ENCODE results near the gene MLLT3.

Gene MLLT3

DNA sequence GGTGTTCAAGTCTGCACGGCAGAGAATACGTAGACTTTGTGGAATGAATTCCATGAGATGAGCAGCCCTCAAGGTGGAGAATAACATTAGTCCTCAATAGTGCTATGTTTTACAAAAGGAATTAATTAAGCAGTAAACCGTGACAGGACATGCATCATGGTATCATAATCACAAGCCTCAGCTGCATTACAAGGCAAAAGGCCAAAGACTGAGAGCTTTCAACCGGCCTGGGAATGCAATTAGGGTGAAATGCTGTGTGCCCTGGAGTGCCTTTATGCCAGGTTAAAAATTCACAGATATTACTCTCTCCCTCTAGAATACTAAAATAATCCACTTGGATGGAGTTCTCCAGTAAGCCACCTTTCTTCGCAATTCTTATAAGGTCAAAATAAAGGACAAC is 270.6 kb downstream of the MLLT3 start:
- Histone ChIP-seq H3K27me3 (ENCODE audit: control insufficient read depth in 1 of 2, insufficient read depth in 2 of 2, low read length in 2 of 2) (no peaks in the 10 kb centered on the region), H3K9ac (ENCODE audit: low read length) (no peak overlapping the region), H3K27ac (ENCODE audit: low read depth, low read length) (no peak overlapping the region), H3K36me3 (ENCODE audit: insufficient read depth, low read length) (peaks cover 10% of the 10 kb centered on the region), H3K4me3 (ENCODE audit: low read depth in 1 of 2, low read length in 2 of 2) (no peak overlapping the region), H3K9me3 (ENCODE audit: low read length) (no peaks in the 10 kb centered on the region), H3K4me1 (ENCODE audit: insufficient read depth, low read length) (peaks cover 11% of the 10 kb centered on the region)

DNA sequence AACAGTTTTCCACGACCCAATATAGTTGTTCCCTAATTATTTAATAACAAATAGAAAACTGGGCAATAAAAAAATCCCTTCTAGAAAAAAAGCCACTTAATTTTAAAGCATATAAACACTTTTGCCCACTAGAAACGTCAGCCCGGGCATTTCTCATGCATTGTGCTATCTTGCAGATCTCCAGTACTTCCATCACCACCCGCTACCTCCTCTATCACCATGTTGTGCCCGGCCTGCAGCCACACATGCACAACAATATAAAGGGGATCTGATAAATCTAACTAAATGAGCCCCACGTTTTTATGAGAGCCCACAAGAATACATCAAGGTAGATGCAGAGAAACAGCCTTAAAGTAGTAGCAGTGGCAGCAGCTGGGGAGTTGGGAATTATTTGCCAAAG is 272.7 kb downstream of the MLLT3 start:
- Histone ChIP-seq H3K27ac (ENCODE audit: low read depth, low read length) (no peak overlapping the region), H3K4me1 (ENCODE audit: insufficient read depth, low read length) (no peaks in the 10 kb centered on the region), H3K27me3 (ENCODE audit: control insufficient read depth in 1 of 2, insufficient read depth in 2 of 2, low read length in 2 of 2) (no peaks in the 10 kb centered on the region), H3K4me3 (ENCODE audit: low read depth in 1 of 2, low read length in 2 of 2) (no peak overlapping the region), H3K36me3 (ENCODE audit: insufficient read depth, low read length) (peaks cover 21% of the 10 kb centered on the region), H3K9me3 (ENCODE audit: low read length) (no peaks in the 10 kb centered on the region), H3K9ac (ENCODE audit: low read length) (no peak overlapping the region)

DNA sequence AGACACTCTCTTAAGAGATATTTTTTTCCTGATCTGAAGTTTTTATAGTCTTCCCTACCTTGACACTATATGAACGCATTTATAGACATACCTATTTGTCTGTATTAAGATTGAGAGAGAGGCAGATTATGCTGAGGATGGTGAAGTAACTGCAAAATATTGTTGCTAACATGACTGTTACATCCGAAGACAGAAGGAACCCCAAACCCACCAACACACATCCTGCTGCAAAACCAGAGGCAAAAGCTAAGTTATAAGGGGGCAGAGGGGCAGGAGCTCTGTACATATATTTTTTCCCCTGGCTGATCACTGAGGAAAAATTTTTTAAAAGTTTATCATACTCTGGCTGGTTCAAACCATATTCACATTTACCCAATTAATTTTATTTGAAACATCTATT is 279.0 kb downstream of the MLLT3 start:
- H3K4me1 ChIP-seq (ENCODE audit: insufficient read depth, low read length) = no peaks in the 10 kb centered on the region
- H3K36me3 ChIP-seq (ENCODE audit: insufficient read depth, low read length) = peaks cover 16% of the 10 kb centered on the region
- H3K9ac ChIP-seq (ENCODE audit: low read length) = no peak overlapping the region
- no peaks in the 10 kb centered on the region for H3K9me3 ChIP-seq (ENCODE audit: low read length)
- no peaks in the 10 kb centered on the region for H3K27me3 ChIP-seq (ENCODE audit: control insufficient read depth in 1 of 2, insufficient read depth in 2 of 2, low read length in 2 of 2)
- no peak overlapping the region for H3K27ac ChIP-seq (ENCODE audit: low read depth, low read length)
- no peak overlapping the region for H3K4me3 ChIP-seq (ENCODE audit: low read depth in 1 of 2, low read length in 2 of 2)

DNA sequence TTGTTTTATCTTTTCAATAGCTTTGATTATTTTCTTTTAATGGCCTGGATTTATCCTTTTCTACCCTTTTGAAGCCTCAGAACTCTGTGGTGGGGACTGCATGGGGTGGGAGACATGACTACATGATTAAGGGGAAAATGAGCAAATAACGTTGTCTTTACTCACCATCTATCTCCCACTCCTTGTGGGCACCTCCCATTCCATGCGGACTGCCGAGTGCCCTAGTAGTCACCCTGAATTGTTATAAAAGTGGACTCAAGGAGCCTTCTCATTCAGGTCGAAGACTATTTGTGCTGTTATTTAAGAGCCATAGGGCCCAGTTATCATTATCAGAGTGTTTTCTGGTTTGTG is 281.8 kb downstream of the MLLT3 start:
- Histone ChIP-seq H3K36me3 (ENCODE audit: insufficient read depth, low read length) (peaks cover 2% of the 10 kb centered on the region), H3K9ac (ENCODE audit: low read length) (no peak overlapping the region), H3K4me1 (ENCODE audit: insufficient read depth, low read length) (no peaks in the 10 kb centered on the region), H3K27me3 (ENCODE audit: control insufficient read depth in 1 of 2, insufficient read depth in 2 of 2, low read length in 2 of 2) (no peaks in the 10 kb centered on the region), H3K27ac (ENCODE audit: low read depth, low read length) (no peak overlapping the region), H3K4me3 (ENCODE audit: low read depth in 1 of 2, low read length in 2 of 2) (no peak overlapping the region), H3K9me3 (ENCODE audit: low read length) (no peaks in the 10 kb centered on the region)

DNA sequence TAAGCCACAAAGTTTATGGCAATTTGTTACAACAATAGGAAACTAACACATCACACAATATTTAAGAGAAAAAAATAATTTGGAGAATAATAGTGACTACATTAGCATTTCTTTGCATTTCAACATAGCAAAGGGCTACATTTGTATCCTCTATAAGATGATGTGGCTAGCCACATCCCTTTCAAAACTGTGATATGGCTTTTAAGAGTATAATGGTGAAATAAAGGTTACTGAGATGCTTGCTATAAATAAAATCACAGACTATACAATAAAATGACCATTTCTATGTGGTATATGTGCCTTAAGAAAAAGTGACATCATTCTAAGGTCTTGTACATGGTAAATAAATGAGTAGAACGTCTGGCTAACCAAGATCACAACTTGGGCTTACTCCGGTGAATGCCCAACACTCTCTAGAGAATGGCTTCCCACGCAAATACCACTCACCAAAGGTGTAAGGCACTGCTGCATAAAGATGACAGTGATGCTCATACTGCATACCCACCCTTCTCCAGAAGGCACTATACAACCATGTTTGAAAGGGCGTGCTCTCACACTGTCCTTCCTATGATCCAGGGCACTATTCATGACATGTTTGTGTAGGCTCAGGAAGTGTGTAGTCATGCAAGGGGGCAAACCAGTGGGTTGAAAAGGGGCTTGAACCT is 286.5 kb downstream of the MLLT3 start:
- Histone ChIP-seq H3K27me3 (ENCODE audit: control insufficient read depth in 1 of 2, insufficient read depth in 2 of 2, low read length in 2 of 2) (no peaks in the 10 kb centered on the region), H3K9me3 (ENCODE audit: low read length) (no peaks in the 10 kb centered on the region), H3K4me1 (ENCODE audit: insufficient read depth, low read length) (no peaks in the 10 kb centered on the region), H3K9ac (ENCODE audit: low read length) (no peak overlapping the region), H3K36me3 (ENCODE audit: insufficient read depth, low read length) (no peaks in the 10 kb centered on the region), H3K27ac (ENCODE audit: low read depth, low read length) (no peak overlapping the region), H3K4me3 (ENCODE audit: low read depth in 1 of 2, low read length in 2 of 2) (no peak overlapping the region)

DNA sequence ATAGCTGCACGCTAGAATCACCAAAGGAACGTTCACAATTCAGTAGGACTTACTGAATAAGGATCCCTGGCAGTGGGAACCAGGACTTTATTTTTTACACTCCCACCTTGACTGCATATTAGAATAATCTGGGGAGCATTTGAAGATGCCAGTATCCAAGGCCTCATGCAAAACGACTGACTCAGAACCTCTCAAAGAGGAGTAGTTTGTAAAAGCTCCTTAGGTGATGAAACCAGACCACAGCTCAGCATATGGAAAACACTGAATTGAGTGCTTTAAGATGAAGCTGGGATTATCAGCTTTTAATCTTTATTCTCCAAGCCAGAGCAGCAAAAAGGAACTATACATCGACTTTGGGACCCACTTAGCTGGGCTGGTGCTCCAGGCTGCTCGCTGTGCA is 288.3 kb downstream of the MLLT3 start:
- H3K27ac ChIP-seq (ENCODE audit: low read depth, low read length) = no peak overlapping the region
- H3K4me3 ChIP-seq (ENCODE audit: low read depth in 1 of 2, low read length in 2 of 2) = no peak overlapping the region
- H3K9me3 ChIP-seq (ENCODE audit: low read length) = no peaks in the 10 kb centered on the region
- no peak overlapping the region for H3K9ac ChIP-seq (ENCODE audit: low read length)
- no peaks in the 10 kb centered on the region for H3K4me1 ChIP-seq (ENCODE audit: insufficient read depth, low read length)
- H3K27me3 ChIP-seq (ENCODE audit: control insufficient read depth in 1 of 2, insufficient read depth in 2 of 2, low read length in 2 of 2) = no peaks in the 10 kb centered on the region
- no peaks in the 10 kb centered on the region for H3K36me3 ChIP-seq (ENCODE audit: insufficient read depth, low read length)

DNA sequence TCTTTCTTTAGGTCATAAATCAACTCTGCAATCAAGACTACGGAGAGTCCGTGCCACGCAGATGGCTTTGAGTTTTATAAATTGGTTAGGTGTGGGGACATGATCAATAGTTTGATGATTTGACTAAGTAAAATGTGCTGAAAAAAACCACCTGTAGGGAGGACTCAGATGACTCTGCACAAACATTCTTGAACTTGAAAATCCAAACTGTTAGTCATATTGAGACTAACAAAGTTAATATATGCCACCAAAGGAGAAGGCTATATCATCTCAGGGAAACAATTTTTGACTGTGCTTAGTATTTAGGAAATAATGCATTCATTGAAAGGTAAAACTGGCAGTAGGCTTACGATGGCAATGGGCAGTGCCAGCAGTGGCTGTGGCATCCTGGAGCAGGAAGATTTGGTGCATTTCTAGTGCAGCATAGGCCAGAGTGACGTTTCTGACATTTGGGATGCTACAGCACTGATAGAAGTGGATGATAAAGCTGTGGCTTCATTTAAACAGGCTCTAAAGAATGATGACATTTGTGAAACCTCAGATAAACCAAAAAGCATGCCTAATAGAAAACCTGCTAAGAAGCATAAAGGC is 291.1 kb downstream of the MLLT3 start:
- no peak overlapping the region for H3K27ac ChIP-seq (ENCODE audit: low read depth, low read length)
- no peak overlapping the region for H3K4me3 ChIP-seq (ENCODE audit: low read depth in 1 of 2, low read length in 2 of 2)
- H3K27me3 ChIP-seq (ENCODE audit: control insufficient read depth in 1 of 2, insufficient read depth in 2 of 2, low read length in 2 of 2) = no peaks in the 10 kb centered on the region
- H3K36me3 ChIP-seq (ENCODE audit: insufficient read depth, low read length) = no peaks in the 10 kb centered on the region
- H3K9ac ChIP-seq (ENCODE audit: low read length) = no peak overlapping the region
- no peaks in the 10 kb centered on the region for H3K4me1 ChIP-seq (ENCODE audit: insufficient read depth, low read length)
- no peaks in the 10 kb centered on the region for H3K9me3 ChIP-seq (ENCODE audit: low read length)

- Histone ChIP-seq H3K9me3 (ENCODE audit: low read length) (no peaks in the 10 kb centered on the region), H3K9ac (ENCODE audit: low read length) (no peak overlapping the region), H3K4me3 (ENCODE audit: low read depth in 1 of 2, low read length in 2 of 2) (no peak overlapping the region), H3K4me1 (ENCODE audit: insufficient read depth, low read length) (no peaks in the 10 kb centered on the region), H3K36me3 (ENCODE audit: insufficient read depth, low read length) (no peaks in the 10 kb centered on the region), H3K27me3 (ENCODE audit: control insufficient read depth in 1 of 2, insufficient read depth in 2 of 2, low read length in 2 of 2) (no peaks in the 10 kb centered on the region), H3K27ac (ENCODE audit: low read depth, low read length) (no peak overlapping the region)
Observed at GRCh38 chr9:20330688-20331087, 291.6 kb downstream of the MLLT3 start.

DNA sequence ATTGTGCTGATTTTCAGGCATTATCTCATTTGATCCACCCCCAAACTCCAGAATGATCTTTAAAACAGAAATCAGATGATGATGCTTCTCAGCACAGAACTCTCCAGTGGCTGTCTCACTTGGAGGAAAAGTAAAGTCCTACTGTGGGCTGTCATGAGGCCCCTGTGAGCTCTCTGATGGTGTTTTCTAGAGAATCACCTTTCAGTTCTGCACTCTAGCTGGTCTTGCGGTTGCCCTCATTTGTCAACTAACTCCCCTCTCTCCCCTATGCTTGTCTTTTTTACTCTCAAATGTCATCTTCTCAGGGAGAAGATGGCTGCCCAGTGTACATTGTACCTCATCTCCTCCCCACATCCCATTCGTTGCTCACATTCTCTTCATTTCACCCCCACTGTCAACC is 295.8 kb downstream of the MLLT3 start:
- Histone ChIP-seq H3K9me3 (ENCODE audit: low read length) (no peaks in the 10 kb centered on the region), H3K27ac (ENCODE audit: low read depth, low read length) (no peak overlapping the region), H3K27me3 (ENCODE audit: control insufficient read depth in 1 of 2, insufficient read depth in 2 of 2, low read length in 2 of 2) (no peaks in the 10 kb centered on the region), H3K4me1 (ENCODE audit: insufficient read depth, low read length) (peaks cover under 1% of the 10 kb centered on the region), H3K36me3 (ENCODE audit: insufficient read depth, low read length) (no peaks in the 10 kb centered on the region), H3K4me3 (ENCODE audit: low read depth in 1 of 2, low read length in 2 of 2) (no peak overlapping the region), H3K9ac (ENCODE audit: low read length) (no peak overlapping the region)

DNA sequence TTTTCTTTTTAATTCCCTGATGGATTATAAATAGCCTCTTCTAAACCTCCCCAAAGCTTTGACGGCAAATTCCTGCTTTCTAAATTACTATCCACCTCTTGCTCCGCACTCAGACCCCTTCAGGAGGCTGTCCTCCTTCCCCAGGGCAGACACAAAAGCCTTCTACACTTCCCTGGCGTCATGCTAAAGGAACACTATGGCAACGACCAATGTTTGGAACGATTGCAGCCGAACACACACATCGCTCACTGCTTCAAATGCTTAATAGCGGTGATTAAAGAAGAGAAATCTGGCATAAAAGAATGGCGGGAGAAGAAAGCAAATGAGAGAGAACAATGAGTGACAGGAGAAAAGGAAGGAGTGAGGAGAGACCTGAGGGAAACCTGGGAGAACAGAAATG is 297.3 kb downstream of the MLLT3 start:
- no peaks in the 10 kb centered on the region for H3K9me3 ChIP-seq (ENCODE audit: low read length)
- H3K4me3 ChIP-seq (ENCODE audit: low read depth in 1 of 2, low read length in 2 of 2) = no peak overlapping the region
- H3K27me3 ChIP-seq (ENCODE audit: control insufficient read depth in 1 of 2, insufficient read depth in 2 of 2, low read length in 2 of 2) = no peaks in the 10 kb centered on the region
- no peak overlapping the region for H3K27ac ChIP-seq (ENCODE audit: low read depth, low read length)
- H3K9ac ChIP-seq (ENCODE audit: low read length) = no peak overlapping the region
- H3K4me1 ChIP-seq (ENCODE audit: insufficient read depth, low read length) = peaks cover 15% of the 10 kb centered on the region
- no peaks in the 10 kb centered on the region for H3K36me3 ChIP-seq (ENCODE audit: insufficient read depth, low read length)

DNA sequence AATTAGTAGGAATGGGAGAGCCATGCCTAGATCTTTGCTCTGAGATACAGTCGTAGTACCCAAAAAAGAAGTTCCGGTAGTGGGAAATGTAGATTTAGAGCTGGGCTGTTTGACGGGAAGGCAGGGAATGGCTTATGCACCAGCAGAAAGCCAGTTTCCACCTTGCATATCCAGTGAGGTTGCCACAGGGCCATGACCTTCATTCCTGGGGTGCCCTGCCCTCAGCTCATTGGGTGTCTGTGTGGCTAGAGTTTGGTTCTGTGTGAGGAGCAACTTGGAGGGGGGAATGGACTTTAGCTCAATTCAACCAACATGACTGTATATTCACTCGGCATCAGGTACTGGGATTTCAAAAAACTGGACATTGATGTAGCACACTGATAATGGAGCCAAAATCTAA is 300.1 kb downstream of the MLLT3 start:
- Histone ChIP-seq H3K36me3 (ENCODE audit: insufficient read depth, low read length) (no peaks in the 10 kb centered on the region), H3K27ac (ENCODE audit: low read depth, low read length) (no peak overlapping the region), H3K4me3 (ENCODE audit: low read depth in 1 of 2, low read length in 2 of 2) (no peak overlapping the region), H3K9ac (ENCODE audit: low read length) (no peak overlapping the region), H3K9me3 (ENCODE audit: low read length) (no peaks in the 10 kb centered on the region), H3K27me3 (ENCODE audit: control insufficient read depth in 1 of 2, insufficient read depth in 2 of 2, low read length in 2 of 2) (no peaks in the 10 kb centered on the region), H3K4me1 (ENCODE audit: insufficient read depth, low read length) (peaks cover 26% of the 10 kb centered on the region)

DNA sequence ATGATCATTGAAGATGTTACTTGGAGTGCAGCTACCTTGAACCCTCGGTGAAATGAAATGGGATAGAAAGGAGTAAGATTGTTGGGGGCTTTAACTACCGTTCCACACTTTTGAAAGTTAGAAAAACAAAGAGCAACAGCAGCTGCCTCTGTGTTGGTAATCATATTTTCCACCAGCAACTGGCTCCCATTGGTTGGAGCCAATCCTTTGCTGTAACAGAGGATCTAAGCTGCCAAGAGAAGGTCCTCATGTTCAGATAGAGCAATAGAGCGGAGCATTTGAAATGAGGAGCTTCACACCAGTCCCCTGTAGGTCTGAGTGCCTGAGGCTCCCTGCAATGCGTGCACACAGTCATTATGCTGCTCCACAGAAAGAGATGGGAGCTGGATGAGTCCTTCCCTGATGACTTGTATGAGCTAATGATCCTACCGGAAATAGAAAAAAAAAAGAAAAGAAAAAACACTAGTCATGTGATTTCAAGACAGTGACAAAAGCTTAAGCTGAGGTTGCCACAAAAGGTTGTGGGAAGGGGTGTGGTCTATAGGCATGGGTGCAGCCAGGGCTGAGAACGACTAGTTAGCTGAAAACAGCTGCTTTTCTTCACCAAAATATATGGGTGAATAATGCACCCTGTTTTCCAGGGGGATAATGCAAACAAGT is 300.7 kb downstream of the MLLT3 start:
- H3K4me1 ChIP-seq (ENCODE audit: insufficient read depth, low read length) = peaks cover 26% of the 10 kb centered on the region
- no peak overlapping the region for H3K4me3 ChIP-seq (ENCODE audit: low read depth in 1 of 2, low read length in 2 of 2)
- no peaks in the 10 kb centered on the region for H3K27me3 ChIP-seq (ENCODE audit: control insufficient read depth in 1 of 2, insufficient read depth in 2 of 2, low read length in 2 of 2)
- H3K27ac ChIP-seq (ENCODE audit: low read depth, low read length) = no peak overlapping the region
- no peaks in the 10 kb centered on the region for H3K9me3 ChIP-seq (ENCODE audit: low read length)
- H3K9ac ChIP-seq (ENCODE audit: low read length) = no peak overlapping the region
- H3K36me3 ChIP-seq (ENCODE audit: insufficient read depth, low read length) = no peaks in the 10 kb centered on the region

Measured in muscle layer of colon (tissue), 2 donors.